Bronchial epithelial cell (primary cell): ENCODE measurements around the gene CDK3. TPM values are rescaled to one million over a fixed set of nuclear protein-coding genes. Genes with fewer than 3 reads are reported as not detected.

ENCODE experiments used
- DNase-seq: peaks from one replicate; pipeline ENCODE4 v3.0.0-alpha.2; 2010; ENCODE audit warnings: low read depth
- FAIRE-seq: peaks from 2 replicates; lab custom pipeline; 2011; peaks lifted over from hg19 to GRCh38; lab: Jason Lieb, UNC
- H3K27me3 ChIP-seq: 2 replicates; pipeline ENCODE4 v1.5.1; 2011; ENCODE audit warnings: low read length; ENCODE audit not compliant: control insufficient read depth, insufficient read depth
- H3K36me3 ChIP-seq: 2 replicates; pipeline ENCODE4 v1.5.1; 2011; ENCODE audit warnings: low read length; ENCODE audit not compliant: control insufficient read depth, insufficient read depth
- H3K4me3 ChIP-seq: 2 replicates; pipeline ENCODE4 v1.5.1; 2011; ENCODE audit warnings: mild to moderate bottlenecking, low read depth, low read length, control low read depth
- total RNA-seq: library from RNA; depleted of rRNA; stranded (reverse); fragments of >200 nt; gene quantifications from 2 replicates; pipeline ENCODE4 v1.2.1, GENCODE V29; 2014
- TF ChIP-seq, protein P1 (sequence below): IDR thresholded peaks from 2 replicates; pipeline ENCODE4 v1.5.1; 2011; ENCODE audit warnings: mild to moderate bottlenecking, moderate library complexity, low read length, control low read depth, inconsistent platforms; ENCODE audit not compliant: insufficient read depth, severe bottlenecking

CDK3 gene
- total RNA-seq, 1 donor from 2014 or later, result 1.3 TPM

GRCh38 chr17:75987041-75987440 lies 13.6 kb upstream of the CDK3 start:
- no peak for DNase-seq
- Histone ChIP-seq H3K4me3 (no peak overlapping the region), H3K27me3 (no peaks in the 10 kb centered on the region), H3K36me3 (peaks cover 6% of the 10 kb centered on the region)
- FAIRE-seq, result no peak
- TF ChIP-seq, protein P1, sequence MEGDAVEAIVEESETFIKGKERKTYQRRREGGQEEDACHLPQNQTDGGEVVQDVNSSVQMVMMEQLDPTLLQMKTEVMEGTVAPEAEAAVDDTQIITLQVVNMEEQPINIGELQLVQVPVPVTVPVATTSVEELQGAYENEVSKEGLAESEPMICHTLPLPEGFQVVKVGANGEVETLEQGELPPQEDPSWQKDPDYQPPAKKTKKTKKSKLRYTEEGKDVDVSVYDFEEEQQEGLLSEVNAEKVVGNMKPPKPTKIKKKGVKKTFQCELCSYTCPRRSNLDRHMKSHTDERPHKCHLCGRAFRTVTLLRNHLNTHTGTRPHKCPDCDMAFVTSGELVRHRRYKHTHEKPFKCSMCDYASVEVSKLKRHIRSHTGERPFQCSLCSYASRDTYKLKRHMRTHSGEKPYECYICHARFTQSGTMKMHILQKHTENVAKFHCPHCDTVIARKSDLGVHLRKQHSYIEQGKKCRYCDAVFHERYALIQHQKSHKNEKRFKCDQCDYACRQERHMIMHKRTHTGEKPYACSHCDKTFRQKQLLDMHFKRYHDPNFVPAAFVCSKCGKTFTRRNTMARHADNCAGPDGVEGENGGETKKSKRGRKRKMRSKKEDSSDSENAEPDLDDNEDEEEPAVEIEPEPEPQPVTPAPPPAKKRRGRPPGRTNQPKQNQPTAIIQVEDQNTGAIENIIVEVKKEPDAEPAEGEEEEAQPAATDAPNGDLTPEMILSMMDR, result no peak

DNA sequence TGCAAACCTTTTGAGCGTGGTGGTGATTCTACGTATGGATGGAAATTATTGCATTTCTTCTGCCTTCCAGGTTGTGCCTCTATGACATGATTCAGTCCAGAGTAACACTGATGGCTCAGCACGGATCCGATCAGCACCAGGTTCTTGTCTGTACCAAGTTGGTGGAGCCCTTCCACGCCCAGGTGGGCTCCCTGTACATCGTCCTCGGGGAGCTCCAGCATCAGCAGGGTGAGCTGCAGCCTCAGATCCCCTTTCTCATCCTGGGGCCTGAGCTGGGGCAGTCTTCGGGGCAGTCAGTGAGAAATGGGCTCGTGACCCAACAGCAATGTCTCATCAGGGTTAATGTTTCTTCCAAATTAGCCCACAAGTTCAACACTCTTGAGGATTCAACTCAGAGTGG lies 9.3 kb upstream of the CDK3 start:
- no peak for FAIRE-seq
- TF ChIP-seq, protein P1, result no peak
- no peak for DNase-seq

DNA sequence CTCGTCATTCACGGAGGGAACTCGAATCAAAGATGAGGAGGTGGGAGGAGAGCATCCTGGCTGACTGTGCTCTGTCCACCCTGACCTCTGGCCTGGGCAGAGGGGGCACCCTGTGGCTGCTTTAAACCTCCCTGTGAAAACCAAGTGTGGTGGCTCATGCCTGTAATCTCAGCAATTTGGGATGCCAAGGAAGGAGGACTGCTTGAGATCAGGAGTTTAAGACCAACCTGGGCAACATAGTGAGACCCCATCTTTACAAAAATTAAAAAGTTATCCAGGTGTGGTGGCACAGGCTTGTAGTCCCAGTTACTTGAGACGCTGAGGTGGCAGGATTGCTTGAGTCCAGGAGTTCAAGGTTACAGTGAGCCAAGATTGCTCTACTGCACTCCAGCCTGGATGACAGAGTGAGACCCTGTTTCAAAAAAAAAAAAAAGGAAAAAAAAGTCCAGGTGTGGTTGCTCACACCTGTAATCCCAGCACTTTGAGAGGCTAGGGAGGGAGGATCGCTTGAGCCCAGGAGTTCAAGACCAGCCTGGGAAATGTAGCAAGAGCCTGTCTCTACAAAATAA lies 5.8 kb upstream of the CDK3 start:
- TF ChIP-seq, protein P1, result no peak
- no peak for DNase-seq
- Histone ChIP-seq H3K36me3 (peaks cover 5% of the 10 kb centered on the region), H3K27me3 (no peaks in the 10 kb centered on the region), H3K4me3 (no peak overlapping the region)
- no peak for FAIRE-seq

More for the DNA sequence above, 9.3 kb upstream of the CDK3 start:
- Histone ChIP-seq H3K36me3 (peaks cover 7% of the 10 kb centered on the region), H3K4me3 (no peak overlapping the region), H3K27me3 (no peaks in the 10 kb centered on the region)

DNA sequence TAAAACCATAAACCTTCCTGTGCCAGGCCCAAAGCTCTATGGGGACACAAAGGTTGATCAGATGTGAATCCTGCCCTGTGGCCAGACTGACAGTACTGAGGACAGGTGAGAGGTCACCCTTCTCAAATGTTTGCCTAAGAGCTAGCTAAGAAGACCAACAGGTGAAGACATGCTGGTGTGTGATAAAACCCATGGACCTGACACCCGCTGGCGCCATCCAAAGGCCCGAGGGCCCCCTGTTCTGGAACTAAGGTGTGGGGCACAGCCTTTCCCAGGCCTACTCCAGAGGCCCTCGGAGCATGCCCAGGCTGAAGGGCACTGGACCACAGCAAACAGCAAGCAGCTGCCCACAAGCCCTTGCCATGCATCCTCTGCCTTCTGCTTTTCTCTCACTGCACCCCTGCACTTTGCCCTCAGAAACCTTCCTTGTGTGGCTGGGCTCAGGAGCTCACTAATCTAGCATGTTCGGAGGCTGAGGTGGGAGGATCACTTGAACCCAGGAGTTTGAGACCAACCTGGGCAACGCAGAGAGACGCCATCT lies 5.2 kb upstream of the CDK3 start:
- DNase-seq (no peak), FAIRE-seq (no peak)
- Histone ChIP-seq H3K4me3 (no peak overlapping the region), H3K36me3 (peaks cover 5% of the 10 kb centered on the region), H3K27me3 (no peaks in the 10 kb centered on the region)
- TF ChIP-seq, protein P1, result no peak

GRCh38 chr17:75996665-75997590 lies 3.7 kb upstream of the CDK3 start:
- TF ChIP-seq, protein P1, result no peak
- FAIRE-seq, result peak; percentile 92
- Histone ChIP-seq H3K27me3 (no peaks in the 10 kb centered on the region), H3K4me3 (no peak overlapping the region), H3K36me3 (peaks cover 1% of the 10 kb centered on the region)
- peak; percentile 90 for DNase-seq
